ENCODE data around the gene ARFGAP3. TPM values are rescaled to one million over a fixed set of nuclear protein-coding genes. Genes with fewer than 3 reads are reported as not detected.

Gene ARFGAP3
- total RNA-seq, 4 donors from 2014 or later: 28.2 to 43.8 (median 36.0) TPM

DNA sequence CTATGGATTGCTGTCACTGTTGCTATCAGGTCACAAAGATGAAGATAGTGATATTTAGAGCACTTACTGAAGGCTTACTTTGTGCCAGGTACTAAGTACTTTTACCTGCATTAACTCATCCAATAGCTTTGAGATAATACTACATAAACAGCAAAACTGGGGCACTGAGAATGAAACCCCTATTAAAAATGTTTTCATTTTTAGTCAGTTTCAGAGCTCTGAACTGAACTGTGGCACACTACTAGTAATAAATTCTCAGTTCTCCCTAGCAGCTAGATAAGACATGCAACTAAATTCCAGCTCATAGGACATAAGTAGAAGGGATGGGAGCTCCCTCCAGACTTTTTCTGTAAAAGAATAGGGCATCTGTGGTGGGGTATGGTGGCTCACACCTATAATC is 24.0 kb downstream of the ARFGAP3 start:
- DNase-seq (no peak), ATAC-seq (no peak)
- in situ Hi-C loops (cut with MboI; ENCODE audit: low sequenced_read_pairs in 4 of 4): no loop called here
- Histone ChIP-seq H3K4me1 (no peaks in the 10 kb centered on the region), H3K27ac (no peak overlapping the region), H3K4me3 (no peak overlapping the region), H3K36me3 (peaks cover 3 to 85% of the 10 kb centered on the region in 2 donors), H3K27me3 (no peaks in the 10 kb centered on the region), H3K9me3 (no peaks in the 10 kb centered on the region)
- intact Hi-C loops (cut with DNase I; ENCODE audit: low total_unique reads): no loop called here
- TF ChIP-seq POLR2A (IDR thresholded peaks at IDR 0.05): no peak
- TF ChIP-seq, protein P1, sequence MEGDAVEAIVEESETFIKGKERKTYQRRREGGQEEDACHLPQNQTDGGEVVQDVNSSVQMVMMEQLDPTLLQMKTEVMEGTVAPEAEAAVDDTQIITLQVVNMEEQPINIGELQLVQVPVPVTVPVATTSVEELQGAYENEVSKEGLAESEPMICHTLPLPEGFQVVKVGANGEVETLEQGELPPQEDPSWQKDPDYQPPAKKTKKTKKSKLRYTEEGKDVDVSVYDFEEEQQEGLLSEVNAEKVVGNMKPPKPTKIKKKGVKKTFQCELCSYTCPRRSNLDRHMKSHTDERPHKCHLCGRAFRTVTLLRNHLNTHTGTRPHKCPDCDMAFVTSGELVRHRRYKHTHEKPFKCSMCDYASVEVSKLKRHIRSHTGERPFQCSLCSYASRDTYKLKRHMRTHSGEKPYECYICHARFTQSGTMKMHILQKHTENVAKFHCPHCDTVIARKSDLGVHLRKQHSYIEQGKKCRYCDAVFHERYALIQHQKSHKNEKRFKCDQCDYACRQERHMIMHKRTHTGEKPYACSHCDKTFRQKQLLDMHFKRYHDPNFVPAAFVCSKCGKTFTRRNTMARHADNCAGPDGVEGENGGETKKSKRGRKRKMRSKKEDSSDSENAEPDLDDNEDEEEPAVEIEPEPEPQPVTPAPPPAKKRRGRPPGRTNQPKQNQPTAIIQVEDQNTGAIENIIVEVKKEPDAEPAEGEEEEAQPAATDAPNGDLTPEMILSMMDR (IDR thresholded peaks at IDR 0.05 in 4 of 5, conservative IDR thresholded peaks at IDR 0.05 in 1 of 5): no peak

DNA sequence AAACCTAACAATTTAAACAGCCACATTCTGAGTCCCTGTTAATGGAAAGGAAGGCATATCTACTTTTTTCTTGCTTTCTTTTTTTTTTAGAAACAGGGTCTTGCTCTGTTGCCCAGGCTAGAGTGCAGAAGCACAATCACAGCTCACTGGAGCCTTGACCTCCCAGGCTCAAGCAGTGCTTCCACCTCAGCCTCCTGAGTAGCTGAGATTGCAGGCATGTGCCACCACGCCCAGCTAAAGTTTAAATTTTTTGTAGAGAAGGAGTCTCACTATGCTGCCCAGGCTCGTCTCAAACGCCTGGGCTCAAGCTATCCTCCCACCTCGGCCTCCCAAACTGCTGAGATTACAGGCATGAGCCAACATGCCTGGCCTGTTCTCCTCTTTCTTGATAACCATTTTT is 25.4 kb downstream of the ARFGAP3 start:
- no peaks in the 10 kb centered on the region for H3K9me3 ChIP-seq
- H3K27me3 ChIP-seq: no peaks in the 10 kb centered on the region
- H3K27ac ChIP-seq: no peak overlapping the region
- H3K4me3 ChIP-seq: no peak overlapping the region
- intact Hi-C loops (cut with DNase I; ENCODE audit: low total_unique reads) (no loop called here), in situ Hi-C loops (cut with MboI; ENCODE audit: low sequenced_read_pairs in 4 of 4) (no loop called here)
- ATAC-seq: no peak
- no peak for TF ChIP-seq POLR2A (IDR thresholded peaks at IDR 0.05)
- no peaks in the 10 kb centered on the region for H3K4me1 ChIP-seq
- peaks cover 3 to 92% of the 10 kb centered on the region in 2 donors for H3K36me3 ChIP-seq
- DNase-seq: no peak

DNA sequence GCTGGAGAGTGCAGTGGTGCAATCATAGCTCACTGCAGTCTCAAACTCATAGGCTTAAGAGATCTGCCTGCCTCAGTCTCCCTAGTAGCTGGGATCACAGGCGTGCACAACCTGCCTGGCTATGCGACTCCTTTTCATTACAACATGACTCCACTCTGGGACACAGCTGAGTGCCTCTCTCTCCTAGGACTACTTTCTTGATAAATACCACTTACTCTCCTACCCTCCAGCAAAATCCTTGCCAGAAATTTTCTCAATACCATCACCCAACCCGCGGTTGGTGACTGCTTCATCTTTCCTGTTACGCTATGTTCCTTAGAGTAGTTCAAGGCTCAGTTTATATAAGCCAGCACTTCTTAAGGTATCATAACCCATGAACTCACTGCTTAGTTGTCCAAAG is 26.9 kb downstream of the ARFGAP3 start:
- no peak for DNase-seq
- Histone ChIP-seq H3K36me3 (peaks cover 3 to 97% of the 10 kb centered on the region in 2 donors), H3K4me3 (no peak overlapping the region), H3K27ac (no peak overlapping the region), H3K27me3 (no peaks in the 10 kb centered on the region), H3K4me1 (no peaks in the 10 kb centered on the region), H3K9me3 (no peaks in the 10 kb centered on the region)
- no peak for ATAC-seq
- TF ChIP-seq, protein P1 (IDR thresholded peaks at IDR 0.05 in 4 of 5, conservative IDR thresholded peaks at IDR 0.05 in 1 of 5): no peak
- no peak for TF ChIP-seq POLR2A (IDR thresholded peaks at IDR 0.05)
- in situ Hi-C loops (cut with MboI; ENCODE audit: low sequenced_read_pairs in 4 of 4): no loop called here
- intact Hi-C loops (cut with DNase I; ENCODE audit: low total_unique reads): no loop called here

DNA sequence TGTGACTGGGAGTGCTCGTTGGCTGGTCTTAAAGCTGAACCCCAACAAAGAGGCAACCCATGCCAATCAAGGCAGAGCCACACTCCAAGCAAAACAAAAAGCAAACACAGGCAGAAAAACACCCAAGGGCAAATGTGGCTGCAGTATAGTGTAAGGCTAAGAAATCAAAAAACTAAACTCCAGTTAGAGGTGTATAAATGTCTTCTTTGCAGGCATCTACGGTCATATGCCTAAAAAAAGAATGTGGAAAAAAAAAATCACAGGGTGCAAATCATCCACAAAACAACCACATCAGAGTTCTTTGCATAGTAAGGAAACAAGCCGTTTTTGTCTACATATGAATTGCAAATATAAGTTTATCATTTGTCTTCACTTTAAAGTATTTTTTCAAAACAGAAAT is 27.8 kb downstream of the ARFGAP3 start:
- DNase-seq (no peak), ATAC-seq (no peak)
- Histone ChIP-seq H3K4me3 (no peak overlapping the region), H3K27me3 (no peaks in the 10 kb centered on the region), H3K27ac (no peak overlapping the region), H3K9me3 (no peaks in the 10 kb centered on the region), H3K36me3 (peaks cover 3 to 99% of the 10 kb centered on the region in 2 donors), H3K4me1 (no peaks in the 10 kb centered on the region)
- TF ChIP-seq POLR2A (IDR thresholded peaks at IDR 0.05): no peak
- TF ChIP-seq, protein P1 (IDR thresholded peaks at IDR 0.05 in 4 of 5, conservative IDR thresholded peaks at IDR 0.05 in 1 of 5): no peak
- in situ Hi-C loops (cut with MboI; ENCODE audit: low sequenced_read_pairs in 4 of 4) (no loop called here), intact Hi-C loops (cut with DNase I; ENCODE audit: low total_unique reads) (no loop called here)

DNA sequence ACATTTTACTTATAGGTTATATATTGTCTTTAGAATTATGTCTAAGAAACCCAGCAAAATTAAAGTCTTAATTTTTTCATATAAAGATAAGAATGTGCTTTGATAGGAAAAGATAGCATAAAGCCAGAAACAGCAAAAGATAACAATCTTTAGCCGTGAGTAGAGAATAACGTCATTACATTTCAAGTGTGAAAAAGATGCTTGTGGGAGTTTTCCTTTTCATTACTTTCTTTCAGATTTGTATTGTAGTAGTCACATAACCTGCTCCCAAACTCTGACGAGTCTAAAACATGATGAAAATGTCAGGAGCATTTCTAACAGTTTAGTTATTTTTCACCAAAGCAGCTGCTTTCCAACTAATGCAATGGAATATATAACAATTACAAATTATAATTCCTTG is 31.3 kb downstream of the ARFGAP3 start:
- ATAC-seq (no peak), DNase-seq (no peak)
- Histone ChIP-seq H3K36me3 (peaks cover 3 to 64% of the 10 kb centered on the region in 2 donors), H3K4me1 (peaks cover 8 to 13% of the 10 kb centered on the region in 2 donors), H3K27ac (no peak overlapping the region), H3K9me3 (no peaks in the 10 kb centered on the region), H3K27me3 (no peaks in the 10 kb centered on the region), H3K4me3 (no peak overlapping the region)
- TF ChIP-seq POLR2A (IDR thresholded peaks at IDR 0.05): no peak
- TF ChIP-seq, protein P1 (IDR thresholded peaks at IDR 0.05 in 4 of 5, conservative IDR thresholded peaks at IDR 0.05 in 1 of 5): no peak
- in situ Hi-C loops (cut with MboI; ENCODE audit: low sequenced_read_pairs in 4 of 4) (no loop called here), intact Hi-C loops (cut with DNase I; ENCODE audit: low total_unique reads) (no loop called here)
